Forelimb muscle (tissue), 1 donor: ENCODE data around the gene ADAT3. TPM values are rescaled to one million over a fixed set of nuclear protein-coding genes. Genes with fewer than 3 reads are reported as not detected.

Experiments
- DNase-seq: peaks from one replicate; pipeline ENCODE4 v3.0.0-alpha.2; 2013; ENCODE audit warnings: low read depth
- polyA plus RNA-seq: library from polyadenylated mRNA; unstranded; fragments of 120-200 nt; gene quantifications from one replicate; pipeline ENCODE4 v1.2.1, GENCODE V29; 2013; ENCODE audit not compliant: insufficient read length

Gene ADAT3
- polyA plus RNA-seq, 1 donor, result 2.4 TPM

- DNase-seq, result no peak
Observed at GRCh38 chr19:1938071-1938470, 32.9 kb downstream of the ADAT3 start.

GRCh38 chr19:1941146-1942077, 36.2 kb downstream of the ADAT3 start, which contains the start of gene CSNK1G2:
Gene CSNK1G2, plus strand, starts transcription at chr19:1941172. Its CDS starts 28,601 bp downstream, at chr19:1969773.
- no peak for DNase-seq

- DNase-seq, result no peak
Observed at GRCh38 chr19:1942078-1942933, 37.1 kb downstream of the ADAT3 start.

- DNase-seq, result no peak
Observed at GRCh38 chr19:1942934-1943555, 37.8 kb downstream of the ADAT3 start.

- DNase-seq, result no peak
Observed at GRCh38 chr19:1943661-1944087, 38.5 kb downstream of the ADAT3 start.

- no peak for DNase-seq
Observed at GRCh38 chr19:1944088-1944915, 39.1 kb downstream of the ADAT3 start.

- no peak for DNase-seq
Observed at GRCh38 chr19:1944916-1945561, 39.8 kb downstream of the ADAT3 start.

- no peak for DNase-seq
Observed at GRCh38 chr19:1945899-1946298, 40.7 kb downstream of the ADAT3 start.

- no peak for DNase-seq
Observed at GRCh38 chr19:1947651-1948209, 42.5 kb downstream of the ADAT3 start.

GRCh38 chr19:1949304-1950101, 44.3 kb downstream of the ADAT3 start:
- no peak for DNase-seq

- no peak for DNase-seq
Observed at GRCh38 chr19:1950640-1951039, 45.4 kb downstream of the ADAT3 start.

- DNase-seq, result no peak
Observed at GRCh38 chr19:1952635-1953034, 47.4 kb downstream of the ADAT3 start.

GRCh38 chr19:1953037-1953436, 47.8 kb downstream of the ADAT3 start:
- no peak for DNase-seq

- no peak for DNase-seq
Observed at GRCh38 chr19:1953441-1954094, 48.4 kb downstream of the ADAT3 start.

- no peak for DNase-seq
Observed at GRCh38 chr19:1954532-1954933, 49.3 kb downstream of the ADAT3 start.

GRCh38 chr19:1955171-1956121, 50.2 kb downstream of the ADAT3 start:
- no peak for DNase-seq

GRCh38 chr19:1956122-1956494, 50.9 kb downstream of the ADAT3 start:
- no peak for DNase-seq
